Stimulated activated CD8-positive, alpha-beta memory T cell treated with anti-CD3 and anti-CD28 coated beads, Interleukin-15, amount 100 ng/mL, for 4 hours (primary cell): ENCODE results near the gene GNPTAB.
"Not testable (repeated sequence)": the region's sequence is repeated elsewhere in the genome, so short reads cannot be mapped to it uniquely, and the experiment has no call there.

Experiments
- DNase-seq, 2 donors: peaks; one replicate each; pipeline ENCODE4 v3.0.0-alpha.2; 2020; ENCODE audit warnings: low read depth in 2 of 2

GNPTAB gene

DNA sequence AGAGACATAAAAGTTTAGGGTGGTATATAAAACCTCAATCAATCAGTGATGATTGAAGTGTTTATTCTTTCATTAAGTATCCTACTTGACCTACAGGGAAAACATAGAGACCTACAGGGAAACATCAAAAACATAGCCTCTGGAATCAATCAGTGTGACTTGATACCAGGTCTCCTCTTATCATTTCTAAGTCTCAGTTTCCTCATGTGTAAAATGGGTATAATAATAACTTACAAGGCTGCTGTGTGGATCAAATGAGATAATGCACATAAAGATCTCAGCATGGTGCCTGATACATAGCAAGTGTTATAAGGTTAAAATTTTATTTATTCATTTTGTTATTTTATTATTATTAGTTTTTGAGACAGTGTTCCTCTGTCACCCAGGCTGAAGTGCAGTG is 22.2 kb upstream of the GNPTAB start:
- no peak for DNase-seq

GRCh38 chr12:101850199-101850598 is 19.4 kb upstream of the GNPTAB start:
- no peak for DNase-seq

DNA sequence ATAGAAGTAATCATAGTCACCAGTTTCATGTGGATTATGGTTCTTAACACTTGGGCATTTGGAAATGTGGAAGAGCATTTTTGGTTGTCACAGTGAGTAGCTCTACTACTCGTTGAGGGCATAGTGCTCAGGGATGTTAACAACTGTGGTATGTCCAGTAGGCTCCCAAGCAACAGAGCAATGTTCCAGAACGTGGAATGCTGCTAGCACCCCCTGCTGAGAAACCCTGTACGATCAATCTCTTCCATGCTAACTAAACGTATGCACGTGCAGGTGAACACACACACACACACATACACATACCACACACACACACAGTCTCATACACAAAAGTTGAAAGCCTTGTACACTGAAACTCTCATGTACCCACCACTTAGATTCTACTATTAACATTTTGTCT is 16.6 kb upstream of the GNPTAB start:
- DNase-seq = no peak

DNA sequence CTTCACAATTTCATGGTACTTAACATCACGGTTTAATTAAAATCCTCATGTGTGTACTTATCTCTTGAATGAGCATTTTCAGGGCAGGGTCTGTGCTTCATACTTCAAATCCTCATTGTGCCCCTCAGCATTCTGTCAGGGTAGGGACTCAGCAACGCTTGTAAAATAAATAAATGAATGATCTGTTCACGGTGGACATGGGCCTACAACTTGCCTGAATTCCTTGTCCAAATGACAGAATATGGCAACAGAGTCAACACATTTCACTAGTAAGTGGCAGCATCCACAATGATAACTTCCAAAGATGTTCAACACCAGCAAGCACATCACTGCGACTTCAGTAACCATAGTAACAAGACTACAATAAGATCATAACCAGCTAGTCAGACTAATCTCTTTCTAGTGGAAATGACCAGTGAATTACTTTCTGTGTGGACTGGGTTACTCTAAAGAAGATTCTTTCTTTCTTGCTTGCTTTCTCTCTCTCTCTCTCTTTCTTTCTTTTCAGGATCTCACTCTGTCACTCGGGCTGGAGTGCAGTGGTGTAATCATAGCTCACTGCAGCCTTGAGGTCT is 14.5 kb upstream of the GNPTAB start:
- no peak for DNase-seq

- DNase-seq = no peak
Measured at GRCh38 chr12:101841069-101841468, 10.3 kb upstream of the GNPTAB start.

DNA sequence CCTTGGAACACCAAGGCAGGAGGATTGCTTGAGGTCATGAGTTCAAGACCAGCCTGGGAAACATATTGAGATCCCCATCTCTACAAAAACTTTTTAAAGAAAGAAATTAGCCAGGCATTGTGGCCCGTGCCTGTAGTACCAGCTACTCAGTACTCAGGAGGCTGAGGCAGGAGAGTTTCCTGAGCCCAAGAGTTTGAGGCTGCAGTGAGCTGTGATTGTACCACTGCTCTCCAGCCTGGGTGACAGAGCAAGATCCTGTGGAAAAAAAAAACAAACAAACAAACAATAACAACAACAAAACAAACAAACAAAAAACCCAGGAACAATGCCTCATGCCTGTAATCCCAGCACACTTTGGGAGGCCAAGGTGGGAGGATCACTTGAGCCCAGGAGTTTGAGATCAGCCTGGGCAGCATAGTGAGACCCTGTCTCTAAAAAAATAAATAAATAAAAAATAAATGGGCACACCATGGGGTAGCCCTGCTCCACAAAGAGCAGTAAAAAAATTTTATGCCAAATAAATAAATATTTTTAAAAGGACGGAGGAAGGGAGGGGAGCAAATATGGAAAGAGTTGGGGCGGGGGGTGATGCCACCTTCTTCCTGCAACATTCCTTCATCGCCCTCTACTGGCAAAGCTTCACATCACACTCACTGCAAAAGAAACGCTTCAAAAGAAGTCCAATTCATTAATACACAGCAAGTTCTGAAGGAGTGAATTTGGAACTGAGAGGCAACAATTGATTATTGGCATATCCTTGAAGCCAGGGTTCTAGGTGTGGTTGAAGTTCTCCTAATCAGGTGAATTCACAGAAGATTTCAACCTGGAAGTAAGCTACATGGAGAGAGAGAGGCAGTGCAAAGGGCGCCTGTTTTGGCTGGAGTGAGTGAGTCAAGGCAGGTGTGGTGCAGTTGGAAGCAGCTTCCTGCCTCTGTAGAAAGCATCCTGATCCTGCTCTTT is 8.8 kb upstream of the GNPTAB start:
- peak; percentile 13 to 44 for DNase-seq

DNA sequence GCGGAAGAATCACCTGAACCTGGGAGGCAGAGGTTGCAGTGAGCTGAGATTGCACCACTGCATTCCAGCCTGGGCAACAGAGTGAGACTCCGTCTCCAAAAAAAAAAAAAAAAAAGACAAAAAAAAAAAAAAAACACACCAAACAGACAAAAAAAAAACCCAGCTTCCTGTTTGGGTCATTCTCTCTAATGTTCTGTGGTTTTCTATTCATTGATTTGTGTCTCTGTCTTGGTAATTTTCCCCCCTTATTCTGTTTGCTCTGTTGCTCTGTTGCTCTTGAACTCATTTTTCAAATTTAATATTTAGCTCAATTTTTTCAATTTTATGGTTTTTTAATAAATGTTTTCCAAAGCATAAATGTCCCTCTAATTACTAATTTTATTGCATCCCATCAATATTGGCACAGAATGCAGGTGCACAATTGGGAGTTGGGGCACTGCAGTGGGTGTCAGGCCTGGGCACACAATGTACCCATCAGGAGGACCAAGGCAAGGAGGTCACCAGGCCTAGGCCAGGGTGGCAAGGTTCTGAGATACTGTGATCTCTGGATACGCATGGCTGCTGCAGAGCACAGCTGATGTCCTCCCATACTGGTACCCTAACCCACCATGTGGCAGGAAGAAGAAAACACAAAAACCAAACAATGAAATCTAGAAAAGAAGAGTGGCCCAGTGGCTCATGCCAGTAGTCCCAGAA is 8.0 kb upstream of the GNPTAB start:
- DNase-seq = no peak

GRCh38 chr12:101832030-101832429 is 1.3 kb upstream of the GNPTAB start:
- DNase-seq = no peak

DNA sequence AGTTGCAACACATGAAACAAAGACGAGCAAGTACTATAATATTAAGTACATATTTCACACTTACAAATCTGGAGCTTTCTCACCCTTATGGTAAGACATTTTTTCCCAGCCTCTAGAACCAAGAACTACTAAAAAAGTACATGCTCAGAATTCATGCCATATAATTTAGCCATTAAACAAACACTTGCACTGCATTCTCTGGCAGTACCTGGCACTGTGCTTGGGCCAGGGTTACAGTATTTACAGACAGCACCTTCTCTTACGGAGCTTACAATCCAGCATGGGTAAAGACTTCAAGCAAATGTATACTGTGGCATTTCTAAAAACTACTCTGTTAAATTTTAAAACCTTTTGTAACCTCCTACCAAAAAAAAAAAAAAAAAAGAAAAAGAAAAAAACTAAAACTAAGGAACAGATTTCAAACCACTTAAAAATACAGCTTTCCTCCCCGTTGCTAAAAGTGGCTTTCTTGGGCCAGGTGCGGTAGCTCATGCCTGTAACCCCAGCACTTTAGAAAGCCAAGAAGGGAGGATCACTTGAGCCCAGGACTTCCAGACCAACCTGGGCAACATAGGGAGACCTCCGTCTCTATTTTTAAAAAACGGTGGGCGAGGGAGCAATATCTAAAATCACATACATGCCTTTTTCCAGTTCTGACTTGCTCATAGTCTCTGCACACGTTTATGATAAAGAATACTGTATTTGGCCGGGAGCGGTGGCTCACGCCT is 956 bp downstream of the GNPTAB start:
- no peak for DNase-seq

GRCh38 chr12:101828463-101829196 is 2.1 kb downstream of the GNPTAB start:
- DNase-seq = no peak

DNA sequence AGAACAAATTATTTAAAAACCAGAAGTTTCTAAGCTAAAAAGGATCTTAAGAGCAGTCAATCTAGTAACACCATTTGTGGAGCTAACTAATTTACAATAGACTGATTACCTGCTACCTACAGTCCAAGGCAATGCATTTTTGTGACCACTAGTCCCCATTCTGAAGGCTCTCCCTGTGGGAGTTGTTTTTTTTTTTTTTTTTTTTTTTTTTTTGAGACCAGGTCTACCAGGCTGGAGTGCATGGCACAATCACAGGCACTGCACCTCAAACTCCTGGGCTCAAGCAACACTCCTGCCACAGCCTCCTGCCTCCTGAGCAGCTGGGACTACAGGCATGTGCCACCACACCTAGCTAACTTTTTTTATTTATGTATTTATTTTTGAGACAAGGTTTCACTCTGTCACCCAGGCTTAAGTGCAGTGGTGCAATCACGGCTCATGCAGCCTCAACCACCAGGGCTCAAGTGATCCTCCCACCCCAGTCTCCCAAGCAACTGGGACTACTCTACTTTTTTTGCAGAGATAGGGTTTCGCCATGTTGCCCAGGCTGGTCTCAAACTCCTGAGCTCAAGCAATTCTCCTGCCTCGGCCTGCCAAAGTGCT is 3.9 kb downstream of the GNPTAB start:
- DNase-seq = no peak

DNA sequence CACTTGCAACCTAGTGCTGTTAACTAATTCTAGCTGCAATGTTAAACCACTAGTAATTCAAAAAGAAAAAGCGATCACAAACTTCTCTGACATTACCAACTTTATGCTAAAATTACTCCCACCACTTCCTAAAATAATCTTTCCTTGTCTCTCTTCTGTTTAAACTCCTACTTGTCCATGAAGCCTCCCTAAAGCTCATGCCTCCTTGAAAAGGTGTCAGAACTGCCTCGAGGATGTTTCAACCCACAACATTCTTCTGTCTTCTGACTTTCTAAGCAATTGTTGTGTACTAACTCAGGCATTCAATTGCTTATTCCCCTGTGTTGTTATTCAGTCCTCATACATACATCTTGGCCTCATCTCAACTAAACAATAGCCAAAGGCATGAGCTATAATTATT is 5.9 kb downstream of the GNPTAB start:
- no peak for DNase-seq

- peak; percentile 26 to 39 for DNase-seq
Measured at GRCh38 chr12:101823891-101824290, 6.9 kb downstream of the GNPTAB start.

GRCh38 chr12:101823039-101823438 is 7.7 kb downstream of the GNPTAB start:
- DNase-seq = no peak

DNA sequence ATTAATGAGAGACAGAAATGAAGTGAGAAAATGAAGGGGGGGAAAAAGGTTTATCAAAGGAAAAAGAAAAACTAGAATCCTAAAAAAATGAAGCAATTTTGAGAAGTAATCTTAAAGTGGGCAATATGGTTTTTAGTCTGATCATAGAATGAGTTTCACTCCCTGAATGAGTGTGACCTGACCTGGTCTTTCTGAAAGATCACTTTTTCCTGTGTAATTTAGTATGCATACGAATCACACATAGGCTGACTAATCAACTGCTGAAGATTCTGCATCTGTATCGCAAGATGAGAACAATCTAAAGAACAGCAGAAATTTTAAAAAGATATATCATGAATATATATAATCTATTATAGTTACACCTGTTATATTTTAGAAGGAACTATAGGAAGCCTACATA is 11.3 kb downstream of the GNPTAB start:
- no peak for DNase-seq

DNA sequence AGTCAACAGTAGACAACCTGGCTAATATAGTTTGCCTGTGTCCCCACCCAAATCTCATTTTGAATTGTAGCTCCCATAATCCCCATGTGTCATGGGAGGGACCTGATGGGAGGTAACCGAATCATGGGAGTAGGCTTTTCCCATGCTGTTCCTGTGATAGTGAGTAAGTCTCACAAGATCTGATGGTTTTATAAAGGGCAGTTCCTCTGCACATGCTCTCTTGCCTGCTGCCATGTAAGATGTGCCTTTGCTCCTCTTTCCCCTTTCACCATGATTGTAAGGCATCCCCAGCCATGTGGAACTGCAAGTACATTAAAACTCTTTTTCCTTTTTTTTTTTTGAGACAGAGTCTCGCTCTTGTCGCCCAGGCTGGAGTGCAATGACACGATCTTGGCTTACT is 12.1 kb downstream of the GNPTAB start:
- not testable (repeated sequence) for DNase-seq

DNA sequence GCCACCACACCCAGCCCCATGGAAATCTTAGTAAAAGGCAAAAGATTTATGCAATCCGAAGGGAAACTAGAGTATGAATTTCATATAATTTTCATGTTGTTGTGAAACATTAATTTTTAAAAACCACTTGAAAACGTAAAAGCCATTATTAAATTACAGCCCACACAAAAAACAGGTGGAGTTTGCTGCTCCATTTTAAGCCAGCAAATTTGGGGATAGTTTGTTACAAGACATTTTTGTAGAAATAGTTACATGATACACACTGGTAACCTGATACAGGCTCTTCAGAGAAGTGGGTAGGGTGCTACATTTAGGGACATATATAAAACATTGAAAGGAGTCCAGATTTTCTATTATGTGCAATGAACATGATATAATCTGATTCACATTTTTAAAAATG is 17.6 kb downstream of the GNPTAB start:
- DNase-seq = no peak

- DNase-seq = not testable (repeated sequence)
Measured at GRCh38 chr12:101812716-101813115, 18.0 kb downstream of the GNPTAB start.

- DNase-seq = not testable (repeated sequence)
Measured at GRCh38 chr12:101811342-101811741, 19.4 kb downstream of the GNPTAB start.

DNA sequence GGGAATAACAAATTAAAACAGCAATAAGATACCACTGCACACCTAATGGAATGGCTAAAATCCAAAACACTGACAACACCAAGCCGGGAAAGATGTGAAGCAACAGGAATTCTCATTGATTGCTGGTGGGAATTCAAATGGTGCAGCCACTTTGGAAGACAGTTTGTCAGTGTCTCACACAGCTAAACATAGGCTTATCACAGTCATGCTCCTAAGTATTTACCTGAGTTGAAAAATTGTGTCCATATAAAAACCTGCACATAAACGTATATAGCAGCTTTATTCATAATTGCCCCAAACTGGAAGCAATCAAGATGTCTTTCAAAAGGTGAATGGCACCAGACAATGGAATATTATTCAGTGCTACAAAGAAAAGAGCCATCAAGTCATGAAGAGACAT is 21.6 kb downstream of the GNPTAB start:
- DNase-seq = no peak

GRCh38 chr12:101806265-101806664 is 24.5 kb downstream of the GNPTAB start:
- DNase-seq = no peak
